NB4 (cell line): ENCODE results near the gene LYRM9.

Source experiments
- POLR2A ChIP-seq: IDR thresholded peaks from 2 replicates; pipeline ENCODE4 v1.6.1; 2011; ENCODE audit warnings: mild to moderate bottlenecking; ENCODE audit not compliant: insufficient read length; ENCODE audit errors: extremely low read depth
- TF ChIP-seq, protein P1 (sequence below): IDR thresholded peaks from one replicate; pipeline ENCODE4 v1.5.1; 2012; ENCODE audit warnings: low read depth, low read length
- TF ChIP-seq, protein P2 (sequence below): IDR thresholded peaks from 2 replicates; pipeline ENCODE4 v1.6.1; 2011; ENCODE audit warnings: low read depth, low read length

DNA sequence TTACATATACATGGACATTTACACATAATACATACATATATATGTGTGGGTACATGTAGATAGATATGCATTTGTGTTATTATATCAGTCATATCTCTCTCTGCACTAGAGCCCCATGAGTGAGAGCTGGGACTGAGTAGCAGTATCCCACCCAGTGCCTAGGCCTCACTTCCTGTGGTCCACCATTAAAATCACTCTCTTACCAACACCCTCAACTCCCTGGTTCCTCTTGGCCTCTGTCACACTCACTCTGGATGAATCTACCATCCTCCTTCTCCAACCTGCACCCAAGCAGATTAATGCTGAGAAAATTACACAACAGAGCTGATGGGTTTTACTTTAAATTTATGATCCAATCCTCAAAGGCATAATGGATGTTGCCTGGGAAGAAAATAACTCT lies 4.9 kb upstream of the LYRM9 start:
- TF ChIP-seq, protein P1, sequence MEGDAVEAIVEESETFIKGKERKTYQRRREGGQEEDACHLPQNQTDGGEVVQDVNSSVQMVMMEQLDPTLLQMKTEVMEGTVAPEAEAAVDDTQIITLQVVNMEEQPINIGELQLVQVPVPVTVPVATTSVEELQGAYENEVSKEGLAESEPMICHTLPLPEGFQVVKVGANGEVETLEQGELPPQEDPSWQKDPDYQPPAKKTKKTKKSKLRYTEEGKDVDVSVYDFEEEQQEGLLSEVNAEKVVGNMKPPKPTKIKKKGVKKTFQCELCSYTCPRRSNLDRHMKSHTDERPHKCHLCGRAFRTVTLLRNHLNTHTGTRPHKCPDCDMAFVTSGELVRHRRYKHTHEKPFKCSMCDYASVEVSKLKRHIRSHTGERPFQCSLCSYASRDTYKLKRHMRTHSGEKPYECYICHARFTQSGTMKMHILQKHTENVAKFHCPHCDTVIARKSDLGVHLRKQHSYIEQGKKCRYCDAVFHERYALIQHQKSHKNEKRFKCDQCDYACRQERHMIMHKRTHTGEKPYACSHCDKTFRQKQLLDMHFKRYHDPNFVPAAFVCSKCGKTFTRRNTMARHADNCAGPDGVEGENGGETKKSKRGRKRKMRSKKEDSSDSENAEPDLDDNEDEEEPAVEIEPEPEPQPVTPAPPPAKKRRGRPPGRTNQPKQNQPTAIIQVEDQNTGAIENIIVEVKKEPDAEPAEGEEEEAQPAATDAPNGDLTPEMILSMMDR = no peak
- TF ChIP-seq, protein P2, sequence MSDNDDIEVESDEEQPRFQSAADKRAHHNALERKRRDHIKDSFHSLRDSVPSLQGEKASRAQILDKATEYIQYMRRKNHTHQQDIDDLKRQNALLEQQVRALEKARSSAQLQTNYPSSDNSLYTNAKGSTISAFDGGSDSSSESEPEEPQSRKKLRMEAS = no peak
- TF ChIP-seq POLR2A = no peak
